Measurements from ENCODE around the gene FTSJ3.

DNA sequence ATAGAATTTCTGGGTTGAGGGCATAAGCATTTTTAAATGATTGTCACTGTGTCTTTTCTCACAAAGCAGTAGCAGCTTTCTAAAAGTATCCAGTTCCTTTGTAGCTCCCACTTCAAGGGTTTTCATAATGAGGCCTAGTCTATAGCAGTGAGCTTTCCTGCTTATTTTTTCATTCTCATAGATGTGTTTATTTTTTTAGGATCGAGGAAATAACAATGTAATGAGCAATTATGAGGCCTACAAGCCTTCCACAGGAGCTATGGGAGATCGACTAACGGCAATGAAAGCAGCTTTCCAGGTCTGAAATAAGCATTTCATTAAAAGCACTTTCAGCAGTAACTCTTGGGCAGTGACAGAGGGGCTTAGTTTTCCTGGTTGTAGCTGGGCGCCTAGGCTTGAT lies 10.8 kb downstream of the FTSJ3 start:
- no peak for TF ChIP-seq CTCF (IDR thresholded peaks at IDR 0.05)
- no peak for TF ChIP-seq POLR2A (IDR thresholded peaks at IDR 0.05)

Measured in gastroesophageal sphincter (tissue), 3 donors.